HG03342 (cell line): ENCODE measurements around the gene C10orf120.

ENCODE experiments used
- ATAC-seq: cut with Tn5 transposase; IDR thresholded peaks from one replicate; pipeline ENCODE4 v1.9.1; 2021; ENCODE audit warnings: mild to moderate bottlenecking, moderate library complexity; ENCODE audit not compliant: unreplicated experiment

C10orf120 gene

DNA sequence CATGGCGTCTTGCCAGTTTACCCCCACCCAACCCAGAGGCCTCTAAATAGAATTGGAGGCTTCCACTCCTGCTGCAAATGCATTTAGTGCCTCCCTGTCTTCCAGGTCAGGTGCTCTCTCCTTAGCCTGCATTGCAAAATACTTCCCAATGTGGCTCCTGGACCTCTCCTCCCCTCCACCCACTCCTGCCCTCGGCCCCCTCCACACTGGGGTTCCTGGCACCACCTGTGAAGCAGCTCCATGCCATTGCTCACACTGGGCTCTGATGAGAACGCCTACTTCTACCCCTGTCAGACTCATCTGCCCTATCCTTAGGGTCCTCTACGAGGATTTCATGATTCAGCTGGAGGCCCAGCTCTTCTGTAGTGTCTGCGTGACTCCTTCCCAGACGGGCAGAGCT is 37.4 kb downstream of the C10orf120 start:
- no peak for ATAC-seq

DNA sequence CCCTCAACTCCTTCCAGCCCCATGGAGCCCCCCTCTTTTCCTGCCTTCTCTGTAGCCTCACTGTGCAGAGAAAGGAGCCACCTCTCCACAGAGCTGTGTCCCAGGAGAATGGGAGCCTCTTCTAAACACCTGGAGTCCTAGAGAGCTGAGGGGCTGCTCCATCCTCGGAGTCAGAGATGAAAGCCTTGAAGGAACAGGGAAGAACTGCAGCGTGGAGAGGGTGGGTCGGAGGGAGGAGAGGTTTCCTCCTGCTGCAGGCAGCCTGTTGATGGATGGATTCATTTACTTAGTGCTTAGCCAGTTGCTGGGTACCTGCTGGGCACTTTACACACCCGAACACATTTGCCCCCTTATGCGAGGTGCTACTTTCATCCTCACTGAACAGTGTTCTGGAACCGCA is 39.0 kb downstream of the C10orf120 start:
- no peak for ATAC-seq

DNA sequence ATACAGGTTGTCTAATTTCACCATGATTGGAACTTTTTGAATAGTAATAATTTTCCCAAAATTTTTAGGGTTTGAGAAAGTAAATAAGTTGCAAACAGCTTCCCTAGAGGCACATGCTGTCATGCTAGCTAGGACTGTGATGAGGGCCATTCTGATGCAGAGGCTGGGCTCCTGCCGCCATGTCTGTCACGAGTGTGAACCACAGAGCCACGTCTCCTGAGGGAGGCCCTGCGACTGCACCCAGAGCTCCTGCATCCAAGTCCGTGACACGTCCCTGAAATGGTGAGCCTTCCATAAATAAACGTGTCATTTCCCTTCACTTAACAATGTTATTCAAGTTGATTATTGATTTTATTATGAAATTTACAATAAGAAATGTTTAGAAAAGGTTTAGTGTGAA is 40.0 kb downstream of the C10orf120 start:
- no peak for ATAC-seq

DNA sequence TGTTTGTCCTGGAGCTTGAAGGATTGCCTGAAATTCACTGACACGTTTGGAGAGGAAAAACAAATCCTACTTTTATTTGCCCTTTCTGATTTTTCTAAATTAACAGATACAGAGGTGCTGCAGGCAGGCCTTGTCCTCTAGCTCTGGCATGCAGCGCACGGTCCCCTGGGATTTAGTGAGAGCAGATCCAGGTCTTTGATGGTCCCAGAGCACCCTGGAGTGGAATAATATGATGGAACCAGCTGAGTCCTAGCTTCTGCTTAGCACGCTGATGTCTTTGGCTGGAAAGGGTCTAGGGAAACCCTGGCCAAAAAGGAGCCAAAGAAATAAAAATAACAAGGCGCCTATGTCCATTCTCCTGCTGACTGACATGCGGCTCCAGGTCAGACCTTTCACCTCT is 40.5 kb downstream of the C10orf120 start:
- no peak for ATAC-seq

DNA sequence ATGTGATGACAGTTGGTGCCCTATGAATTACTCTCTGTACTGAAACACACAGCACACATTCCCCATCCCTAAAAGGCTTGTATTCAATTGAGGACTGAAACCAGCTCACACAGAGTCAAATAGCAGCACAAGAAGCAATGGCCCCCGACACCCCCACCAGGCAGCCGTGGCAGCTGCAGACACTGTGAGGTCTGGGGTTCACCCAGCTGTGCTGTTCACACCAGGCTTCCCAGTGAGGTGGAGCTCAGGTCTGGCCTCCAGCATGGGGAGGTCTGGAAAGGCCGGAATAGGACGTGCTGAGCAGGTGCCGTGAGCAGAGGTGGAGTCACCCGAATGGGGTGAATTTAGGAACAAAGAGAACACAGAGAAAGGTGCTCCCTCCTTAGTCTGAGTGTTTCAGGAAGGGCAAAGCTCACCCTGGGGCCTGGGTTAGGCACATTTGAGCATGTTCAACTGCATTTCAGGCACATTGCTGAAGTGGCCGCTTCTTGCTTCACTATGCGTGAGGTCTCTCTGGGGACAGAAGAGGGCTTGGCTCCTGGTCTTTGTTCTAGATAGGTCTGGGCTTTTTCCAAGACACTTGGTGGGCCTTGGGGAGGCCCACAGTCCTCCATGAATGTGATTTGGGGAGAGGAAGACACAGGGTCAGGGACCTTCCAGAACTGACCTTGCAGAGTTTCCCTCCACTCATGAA is 41.1 kb downstream of the C10orf120 start:
- ATAC-seq, result no peak

DNA sequence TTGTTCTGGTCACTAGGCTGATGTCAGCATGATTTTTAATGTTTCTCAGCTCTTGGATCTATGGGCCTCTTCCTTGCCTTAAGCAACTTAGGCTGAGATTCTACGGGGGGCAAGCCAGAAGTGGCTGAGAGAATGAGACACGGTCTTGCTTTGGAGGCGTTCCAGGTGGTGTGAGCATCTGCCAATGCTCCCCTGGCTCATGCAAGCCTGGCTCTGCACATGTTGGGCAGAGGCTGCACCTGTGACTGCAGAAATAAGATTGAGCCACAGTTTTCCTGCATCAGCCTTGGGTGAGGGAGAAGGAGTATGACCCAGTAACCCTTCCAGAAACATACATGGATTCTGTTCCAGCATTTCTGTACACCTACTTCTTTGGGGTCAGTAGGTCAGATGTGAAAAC is 41.9 kb downstream of the C10orf120 start:
- no peak for ATAC-seq

DNA sequence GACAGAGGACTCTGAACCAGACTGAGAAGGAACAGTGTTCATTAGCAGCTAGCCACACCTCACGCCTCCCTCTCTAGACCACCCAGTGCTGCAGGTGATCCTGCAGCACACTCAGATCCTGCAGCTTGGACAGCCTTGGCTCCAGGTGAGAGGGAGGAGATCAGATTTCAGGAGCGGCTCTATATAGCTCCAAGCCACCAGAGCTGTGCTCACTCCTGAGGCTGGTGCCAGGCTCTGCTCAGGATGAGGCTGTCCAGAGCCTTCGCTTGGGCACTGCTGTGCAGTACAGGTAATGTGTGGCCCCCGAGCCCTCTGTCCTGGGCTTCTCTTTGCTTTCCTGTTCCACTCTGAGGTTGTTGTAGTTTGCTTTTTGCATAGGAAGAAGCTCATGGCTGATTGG is 42.4 kb downstream of the C10orf120 start:
- ATAC-seq, result no peak

DNA sequence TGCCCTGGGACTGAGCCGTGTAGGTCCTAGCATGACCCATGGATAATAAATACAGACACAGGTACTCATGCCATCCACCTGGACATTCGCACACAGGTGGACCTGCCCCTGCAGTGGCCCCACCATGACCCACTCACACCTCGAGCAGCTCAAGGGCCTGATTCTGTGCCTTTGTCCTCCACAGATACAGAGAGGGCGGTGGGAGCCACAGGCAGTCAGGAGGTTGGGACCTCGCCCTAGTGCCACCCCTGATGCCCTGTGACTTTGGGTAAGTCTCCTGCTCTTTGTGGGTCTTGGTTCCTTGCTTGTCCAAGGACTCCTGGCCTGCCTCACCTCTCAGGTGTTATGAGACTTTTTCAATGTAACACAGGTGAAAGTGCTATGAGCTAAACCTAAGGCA is 42.9 kb downstream of the C10orf120 start:
- ATAC-seq, result no peak

DNA sequence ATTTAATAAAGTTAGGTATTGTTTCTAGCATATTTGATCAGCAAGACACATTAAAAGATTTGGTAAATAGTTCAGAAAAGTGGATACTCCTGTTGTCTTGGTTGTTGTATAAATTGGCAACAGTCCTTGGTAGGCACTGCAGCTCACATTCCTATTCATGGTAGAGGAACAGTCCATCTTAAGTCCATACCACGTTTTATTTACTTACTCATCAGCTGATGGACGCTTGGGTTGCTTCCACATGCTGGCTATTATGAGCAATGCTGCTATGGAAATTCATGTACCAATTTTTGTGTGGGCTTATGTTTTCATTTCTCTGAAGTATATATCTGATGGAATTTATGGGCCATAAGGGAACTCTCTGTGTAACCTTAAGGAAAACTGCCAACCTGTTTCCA is 43.3 kb downstream of the C10orf120 start:
- ATAC-seq, result no peak

DNA sequence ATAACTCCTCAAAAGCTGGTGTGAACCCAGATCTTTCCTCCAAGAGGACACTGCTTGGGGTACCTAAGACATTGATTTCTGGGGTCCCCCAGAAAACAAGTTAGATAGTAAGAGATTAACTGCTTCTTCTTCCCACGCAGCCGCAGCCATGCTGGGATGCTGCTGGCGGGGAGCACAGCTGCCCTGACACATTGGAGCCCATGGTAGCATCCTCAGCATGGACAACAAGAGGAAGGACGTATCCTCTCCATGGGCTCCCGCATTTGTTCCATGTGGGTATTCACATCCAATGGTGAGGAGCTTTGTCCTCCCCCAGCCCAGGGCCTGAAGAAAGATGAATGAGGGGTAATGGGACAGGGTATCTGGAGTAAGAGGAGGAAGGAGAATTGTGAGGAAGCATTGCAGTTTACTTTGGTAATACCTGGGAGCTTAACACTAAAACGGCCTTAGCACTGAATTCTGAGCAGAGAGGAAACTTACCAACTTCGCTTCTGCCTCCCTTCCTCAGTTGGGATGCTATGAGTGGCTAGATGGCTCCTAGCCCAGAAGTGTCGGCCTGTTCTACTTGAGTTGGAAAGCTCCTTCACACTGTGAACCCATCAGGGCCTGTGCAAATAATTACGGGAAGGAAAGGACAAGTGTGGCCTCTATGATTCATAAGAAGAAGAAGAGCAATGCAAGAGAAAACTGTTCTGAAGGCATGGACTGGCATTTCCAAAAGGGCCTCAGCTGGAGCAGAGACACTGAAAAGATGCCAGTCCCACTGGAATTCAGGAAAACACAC is 43.9 kb downstream of the C10orf120 start:
- ATAC-seq, result no peak

DNA sequence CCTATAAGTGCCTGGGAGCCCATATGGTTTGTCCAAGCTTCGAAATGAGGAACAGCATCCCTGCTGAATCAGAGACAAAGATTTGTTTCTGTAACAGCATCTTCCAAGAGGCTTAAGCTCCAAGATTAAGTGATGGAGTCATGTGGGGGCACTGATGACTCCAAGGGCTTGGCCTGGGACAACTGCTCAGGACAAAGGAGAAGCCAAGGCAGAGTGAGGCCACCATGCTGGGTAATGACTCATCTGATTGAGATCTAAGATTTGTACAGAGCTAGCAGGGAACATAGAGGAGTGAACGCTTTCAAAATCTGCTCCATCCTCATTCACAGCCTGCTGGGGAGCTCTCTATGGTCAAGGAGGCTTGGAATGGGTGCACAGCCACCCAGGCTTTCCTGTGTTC is 49.3 kb downstream of the C10orf120 start:
- no peak for ATAC-seq

DNA sequence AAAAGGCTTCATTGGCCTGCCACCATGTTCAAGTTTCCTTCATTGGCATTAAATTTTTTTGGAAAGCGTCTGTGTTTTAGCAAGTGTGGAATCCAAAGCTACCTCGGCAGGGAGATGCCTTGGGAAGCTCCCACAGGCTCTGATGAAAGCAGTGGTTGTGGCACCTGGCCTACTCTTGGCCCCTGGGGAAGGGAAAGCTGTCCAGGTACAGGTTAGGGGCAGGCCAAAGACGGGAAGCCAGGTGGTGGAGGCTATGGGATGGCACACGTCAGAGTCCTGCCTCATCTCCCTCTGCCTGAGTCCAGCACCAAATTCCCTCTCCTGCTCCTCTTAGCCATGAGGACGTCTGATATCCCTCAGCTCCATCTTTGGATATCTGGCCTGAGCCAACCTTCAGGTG is 49.7 kb downstream of the C10orf120 start:
- ATAC-seq, result no peak

DNA sequence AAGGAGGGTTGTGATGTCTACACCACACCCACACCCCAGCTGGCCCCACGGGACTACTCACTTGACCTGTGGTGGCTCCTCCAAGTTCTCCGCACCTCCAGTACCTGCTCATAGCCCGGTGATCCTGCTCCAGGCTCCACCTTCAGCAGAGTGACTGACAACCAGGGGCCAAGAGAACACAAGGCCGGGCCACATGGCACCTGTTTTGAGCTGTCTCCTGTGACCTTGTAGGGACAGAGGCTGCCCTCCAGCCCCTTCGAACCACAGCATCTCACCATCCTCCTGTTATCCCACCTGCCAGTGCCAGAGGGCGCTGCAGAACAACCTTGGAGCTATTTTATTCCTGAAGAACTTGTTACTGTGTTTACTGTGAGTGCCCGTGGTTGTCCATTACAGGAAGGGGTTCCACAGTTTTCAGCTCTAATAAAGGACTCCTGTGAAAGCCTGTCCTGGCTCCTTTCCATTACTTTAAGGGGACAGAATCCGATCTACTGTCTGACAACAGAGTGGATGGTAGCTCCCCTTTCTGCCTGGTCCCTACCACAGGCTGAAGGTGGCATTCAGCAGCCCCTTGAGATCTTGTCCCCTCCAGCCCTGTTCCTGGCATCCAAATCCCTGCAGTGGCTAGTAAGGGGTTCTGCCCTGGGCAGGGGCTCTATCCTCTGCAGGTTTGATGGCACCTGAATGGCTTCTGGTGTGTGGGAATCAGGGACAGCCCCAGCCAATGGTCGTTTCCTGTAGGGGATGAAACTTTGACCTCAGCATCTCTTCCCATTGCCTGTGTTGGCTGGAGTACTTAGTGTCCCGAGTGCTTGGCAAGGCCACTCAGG is 50.8 kb downstream of the C10orf120 start:
- no peak for ATAC-seq
